Measurements from ENCODE around the gene SCN4A. TPM values are rescaled to one million over a fixed set of nuclear protein-coding genes. Genes with fewer than 3 reads are reported as not detected.
"Not testable (repeated sequence)": the region's sequence is repeated elsewhere in the genome, so short reads cannot be mapped to it uniquely, and the experiment has no call there.

The SCN4A gene
- total RNA-seq, 1 donor from 2014 or later: not detected

DNA sequence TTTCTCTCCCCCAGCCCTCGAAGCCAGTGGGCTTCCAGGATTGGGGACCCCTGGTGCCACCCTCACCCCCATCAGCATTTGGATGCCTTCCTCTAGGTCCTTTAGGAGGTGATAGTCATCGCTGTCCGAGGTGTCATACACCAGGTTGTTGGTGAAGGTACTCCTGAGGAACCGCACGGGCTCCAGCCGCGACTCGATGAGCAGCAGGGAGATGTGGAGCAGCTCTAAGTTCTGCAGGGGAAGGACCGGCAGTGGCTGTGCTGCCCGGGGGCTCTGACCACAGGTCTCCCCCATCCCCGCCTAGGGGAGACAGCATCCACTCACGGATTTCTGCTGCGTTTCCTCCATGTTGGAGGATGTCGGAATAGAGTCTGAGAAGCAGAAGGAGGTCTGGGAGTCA, 62.6 kb downstream of the SCN4A start:
- no peak for DNase-seq (ENCODE audit: extremely low spot score, unreplicated experiment)
- Mint-ChIP-seq H3K9me3 (ENCODE audit: unreplicated experiment) (no peaks in the 10 kb centered on the region), H3K27ac (ENCODE audit: unreplicated experiment) (no peak overlapping the region), H3K27me3 (ENCODE audit: unreplicated experiment) (peaks cover 53% of the 10 kb centered on the region), H3K36me3 (ENCODE audit: unreplicated experiment) (no peaks in the 10 kb centered on the region), H3K4me3 (ENCODE audit: unreplicated experiment) (no peak overlapping the region), H3K4me1 (ENCODE audit: unreplicated experiment) (no peaks in the 10 kb centered on the region)
- no peak for TF ChIP-seq CTCF (IDR thresholded peaks at IDR 0.05)

DNA sequence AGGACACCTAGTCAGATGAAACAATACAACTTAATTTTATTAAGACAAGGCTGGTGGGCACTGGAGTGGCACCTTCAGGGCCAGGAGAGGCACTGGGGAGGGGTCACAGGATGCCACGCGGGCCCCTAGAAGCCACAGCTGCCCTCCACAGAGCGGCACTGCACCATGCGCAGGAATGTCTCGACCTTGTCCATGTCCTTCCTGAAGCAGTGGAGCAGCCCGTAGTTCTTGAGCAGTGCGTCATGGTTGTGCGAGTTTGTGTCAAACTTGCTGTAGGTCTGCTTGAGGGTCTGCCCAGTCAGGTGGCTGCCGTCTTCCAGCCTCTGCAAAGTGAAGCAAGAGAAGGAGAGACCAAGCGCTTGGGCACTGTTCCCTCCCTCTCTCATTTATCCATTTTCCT, 63.1 kb downstream of the SCN4A start:
- not testable (repeated sequence) for DNase-seq (ENCODE audit: extremely low spot score, unreplicated experiment); H3K4me3 Mint-ChIP-seq (ENCODE audit: unreplicated experiment); H3K36me3 Mint-ChIP-seq (ENCODE audit: unreplicated experiment); H3K27ac Mint-ChIP-seq (ENCODE audit: unreplicated experiment); H3K4me1 Mint-ChIP-seq (ENCODE audit: unreplicated experiment); H3K9me3 Mint-ChIP-seq (ENCODE audit: unreplicated experiment)
- H3K27me3 Mint-ChIP-seq (ENCODE audit: unreplicated experiment): peaks cover 50% of the 10 kb centered on the region

DNA sequence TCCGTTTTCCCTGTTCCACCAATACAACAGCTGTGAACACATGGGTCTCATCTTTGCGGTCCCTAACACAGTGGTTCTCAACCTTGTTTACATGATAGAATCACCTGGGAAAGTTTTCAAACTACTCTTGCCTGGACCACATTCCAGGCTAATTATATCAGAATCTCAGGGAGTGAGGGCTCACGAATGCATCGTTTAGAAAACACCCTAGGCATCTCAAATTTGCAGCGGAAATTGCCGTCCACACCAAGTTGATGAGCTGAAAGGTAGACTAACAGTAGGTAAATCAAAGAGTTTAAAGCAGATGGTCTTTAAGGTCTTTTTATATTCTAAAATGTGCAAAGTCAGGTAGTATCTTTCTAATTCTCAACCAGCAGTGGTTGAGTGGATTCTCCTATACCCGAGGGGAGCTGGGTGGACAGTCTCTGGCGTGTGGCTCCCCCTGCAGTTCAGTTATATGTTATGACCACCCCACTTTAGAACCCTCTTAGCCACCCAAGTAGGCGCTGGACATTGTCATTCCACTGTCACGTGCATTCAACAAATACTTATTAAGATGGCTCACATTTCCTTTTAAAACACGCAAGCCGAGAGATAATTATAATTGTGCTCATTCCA, 65.4 kb downstream of the SCN4A start:
- peak; percentile 24 for TF ChIP-seq CTCF (IDR thresholded peaks at IDR 0.05)
- DNase-seq (ENCODE audit: extremely low spot score, unreplicated experiment); H3K9me3 Mint-ChIP-seq (ENCODE audit: unreplicated experiment); H3K36me3 Mint-ChIP-seq (ENCODE audit: unreplicated experiment); H3K4me1 Mint-ChIP-seq (ENCODE audit: unreplicated experiment); H3K4me3 Mint-ChIP-seq (ENCODE audit: unreplicated experiment); H3K27ac Mint-ChIP-seq (ENCODE audit: unreplicated experiment): not testable (repeated sequence)
- peaks cover 47% of the 10 kb centered on the region for H3K27me3 Mint-ChIP-seq (ENCODE audit: unreplicated experiment)

DNA sequence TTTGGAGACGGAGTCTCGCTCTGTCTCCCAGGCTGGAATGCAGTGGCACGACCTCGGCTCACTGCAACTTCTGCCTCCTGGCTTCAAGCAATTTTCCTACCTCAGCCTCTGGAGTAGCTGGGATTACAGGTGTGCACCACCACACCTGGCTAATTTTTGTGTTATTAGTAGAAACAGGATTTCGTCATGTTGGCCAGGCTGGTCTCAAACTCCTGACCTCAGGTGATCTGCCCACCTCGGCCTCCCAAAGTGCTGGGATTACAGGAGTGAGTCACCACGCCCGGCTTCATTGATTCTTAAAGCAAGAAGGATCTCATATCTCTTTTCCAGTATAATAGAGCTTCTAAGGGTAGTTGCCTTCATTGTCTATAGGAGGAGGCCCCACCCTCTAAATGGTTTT, 67.9 kb downstream of the SCN4A start:
- not testable (repeated sequence) for H3K4me1 Mint-ChIP-seq (ENCODE audit: unreplicated experiment); H3K4me3 Mint-ChIP-seq (ENCODE audit: unreplicated experiment); DNase-seq (ENCODE audit: extremely low spot score, unreplicated experiment); H3K27ac Mint-ChIP-seq (ENCODE audit: unreplicated experiment); H3K36me3 Mint-ChIP-seq (ENCODE audit: unreplicated experiment); H3K9me3 Mint-ChIP-seq (ENCODE audit: unreplicated experiment)
- H3K27me3 Mint-ChIP-seq (ENCODE audit: unreplicated experiment): peaks cover 57% of the 10 kb centered on the region

DNA sequence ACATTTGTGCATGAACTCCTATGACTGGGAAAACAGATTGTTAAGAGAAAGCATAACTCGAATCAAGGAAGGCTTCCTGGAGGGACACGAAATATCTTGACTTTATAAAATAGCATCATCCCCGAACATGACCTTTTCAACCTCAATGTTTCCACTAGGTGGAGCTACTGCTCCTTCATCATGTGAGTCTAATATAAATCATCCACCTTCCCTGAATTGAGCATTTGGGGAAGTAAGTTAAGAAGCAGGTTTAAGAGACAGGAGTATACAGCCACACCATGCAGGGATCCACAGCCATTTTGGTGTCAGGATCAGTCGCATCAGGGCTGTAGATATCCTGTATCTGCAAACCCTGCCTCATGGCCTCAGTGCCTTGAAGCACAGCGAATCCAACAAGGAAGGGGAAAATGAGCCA, 68.9 kb downstream of the SCN4A start:
- H3K27ac Mint-ChIP-seq (ENCODE audit: unreplicated experiment): not testable (repeated sequence)

GRCh38 chr17:63901971-63902370, 70.7 kb downstream of the SCN4A start:
- H3K9me3 Mint-ChIP-seq (ENCODE audit: unreplicated experiment); H3K4me1 Mint-ChIP-seq (ENCODE audit: unreplicated experiment); DNase-seq (ENCODE audit: extremely low spot score, unreplicated experiment); H3K27ac Mint-ChIP-seq (ENCODE audit: unreplicated experiment); H3K4me3 Mint-ChIP-seq (ENCODE audit: unreplicated experiment); H3K36me3 Mint-ChIP-seq (ENCODE audit: unreplicated experiment): not testable (repeated sequence)
- peaks cover 37% of the 10 kb centered on the region for H3K27me3 Mint-ChIP-seq (ENCODE audit: unreplicated experiment)

More for the DNA sequence above, 68.9 kb downstream of the SCN4A start:
- TF ChIP-seq CTCF (IDR thresholded peaks at IDR 0.05): peak; percentile 56
- H3K4me3 Mint-ChIP-seq (ENCODE audit: unreplicated experiment); H3K36me3 Mint-ChIP-seq (ENCODE audit: unreplicated experiment); H3K4me1 Mint-ChIP-seq (ENCODE audit: unreplicated experiment); DNase-seq (ENCODE audit: extremely low spot score, unreplicated experiment); H3K9me3 Mint-ChIP-seq (ENCODE audit: unreplicated experiment): not testable (repeated sequence)
- peaks cover 52% of the 10 kb centered on the region for H3K27me3 Mint-ChIP-seq (ENCODE audit: unreplicated experiment)

DNA sequence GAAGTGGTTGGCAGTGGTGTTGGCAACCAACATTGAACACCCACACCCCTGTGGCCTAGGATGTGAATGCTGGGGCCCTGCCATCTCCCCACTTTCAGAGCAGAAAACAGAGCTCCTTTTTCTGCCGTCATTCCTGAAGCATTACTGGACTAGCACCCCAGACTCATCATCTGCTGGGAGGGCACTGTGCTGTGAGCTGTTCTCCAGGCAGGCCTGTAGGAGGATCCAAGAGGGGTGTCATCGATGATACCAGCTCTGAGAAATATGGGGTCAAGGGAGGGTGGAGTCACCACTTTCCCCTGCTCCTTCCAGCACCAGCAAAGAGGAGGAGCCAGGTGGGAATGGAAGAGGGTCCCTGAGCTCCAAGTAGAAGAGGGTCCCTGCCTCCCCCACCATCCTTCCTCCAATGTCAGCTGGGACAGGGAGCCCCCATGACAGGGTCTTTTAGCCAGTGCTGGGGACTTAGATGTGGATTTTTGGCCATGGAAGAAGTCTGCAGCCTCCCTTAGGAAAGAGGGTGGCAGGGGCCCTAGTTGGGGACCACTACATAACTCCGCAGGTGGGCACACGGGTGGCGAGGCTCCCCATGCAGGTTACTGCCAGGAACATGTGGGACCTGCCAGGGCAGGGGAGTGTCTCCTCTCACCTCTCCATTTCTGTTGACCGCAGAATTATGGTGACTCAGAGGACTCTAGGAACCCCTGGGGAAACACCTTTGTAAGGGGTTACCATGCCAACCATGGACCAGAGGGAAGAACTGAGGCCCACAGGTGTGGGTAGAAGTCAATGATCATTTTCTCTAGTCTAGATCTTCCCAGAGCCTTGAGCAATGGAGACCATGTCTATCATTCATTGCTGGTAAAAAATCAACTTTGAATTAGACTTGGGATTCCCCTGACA, 73.6 kb downstream of the SCN4A start:
- H3K36me3 Mint-ChIP-seq (ENCODE audit: unreplicated experiment); H3K4me3 Mint-ChIP-seq (ENCODE audit: unreplicated experiment); H3K27ac Mint-ChIP-seq (ENCODE audit: unreplicated experiment); H3K9me3 Mint-ChIP-seq (ENCODE audit: unreplicated experiment); DNase-seq (ENCODE audit: extremely low spot score, unreplicated experiment); H3K4me1 Mint-ChIP-seq (ENCODE audit: unreplicated experiment): not testable (repeated sequence)
- H3K27me3 Mint-ChIP-seq (ENCODE audit: unreplicated experiment): peaks cover 32% of the 10 kb centered on the region

DNA sequence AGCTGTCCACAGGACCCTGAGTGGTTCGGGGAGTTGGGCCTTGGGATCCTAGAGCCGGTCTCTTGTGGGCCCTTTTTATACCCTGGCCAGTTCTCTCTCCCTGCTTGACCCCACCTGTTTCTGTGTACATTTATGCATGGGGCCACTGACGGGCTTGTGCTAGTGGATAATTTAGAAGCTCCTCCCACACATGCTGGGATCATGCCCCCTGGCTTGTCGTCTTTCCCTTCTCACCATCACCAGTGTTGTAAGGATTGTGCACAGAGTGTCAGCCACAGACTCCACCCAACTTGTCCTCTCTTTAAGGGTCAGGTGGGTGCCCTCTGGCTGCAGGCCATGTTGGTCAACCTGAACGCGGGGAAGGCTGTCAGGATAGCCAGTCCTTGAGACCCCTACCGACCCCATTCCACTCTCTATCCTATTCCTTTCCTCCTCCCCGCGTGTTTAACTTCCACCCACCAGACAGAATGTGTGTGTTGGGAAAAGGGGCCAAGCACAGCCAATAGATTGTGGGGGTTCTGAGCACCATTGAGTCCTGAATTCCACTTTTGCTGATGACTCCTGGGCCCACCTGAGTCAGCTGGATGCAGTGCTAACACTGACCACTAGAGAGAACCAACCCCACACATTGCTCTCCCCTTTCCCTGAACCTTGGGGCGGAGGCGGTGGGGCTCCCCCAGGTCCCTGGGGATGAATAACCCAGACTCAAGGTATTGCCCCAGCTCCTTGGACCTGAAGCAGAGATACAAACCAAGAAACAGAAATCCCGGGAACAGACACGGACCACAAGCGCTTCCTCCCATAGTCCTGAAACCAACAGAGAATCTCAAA, 76.0 kb downstream of the SCN4A start, which contains the start of gene CSH1:
CSH1 (minus strand) TSS at position 51 of the 831 bp plus-strand sequence. CDS start 63 bp downstream, outside the sequence.
- H3K4me3 Mint-ChIP-seq (ENCODE audit: unreplicated experiment); H3K4me1 Mint-ChIP-seq (ENCODE audit: unreplicated experiment); H3K36me3 Mint-ChIP-seq (ENCODE audit: unreplicated experiment); H3K27ac Mint-ChIP-seq (ENCODE audit: unreplicated experiment); H3K9me3 Mint-ChIP-seq (ENCODE audit: unreplicated experiment); DNase-seq (ENCODE audit: extremely low spot score, unreplicated experiment): not testable (repeated sequence)
- peaks cover 45% of the 10 kb centered on the region for H3K27me3 Mint-ChIP-seq (ENCODE audit: unreplicated experiment)

- H3K27ac Mint-ChIP-seq (ENCODE audit: unreplicated experiment); H3K36me3 Mint-ChIP-seq (ENCODE audit: unreplicated experiment); H3K4me1 Mint-ChIP-seq (ENCODE audit: unreplicated experiment); H3K4me3 Mint-ChIP-seq (ENCODE audit: unreplicated experiment); H3K9me3 Mint-ChIP-seq (ENCODE audit: unreplicated experiment); DNase-seq (ENCODE audit: extremely low spot score, unreplicated experiment): not testable (repeated sequence)
- H3K27me3 Mint-ChIP-seq (ENCODE audit: unreplicated experiment): peaks cover 37% of the 10 kb centered on the region
Observed at GRCh38 chr17:63894821-63895220, 77.9 kb downstream of the SCN4A start.
